Stimulated activated effector memory CD8-positive, alpha-beta T cell treated with anti-CD3 and anti-CD28 coated beads, Interleukin-12 subunit alpha, Interleukin-12 subunit beta, amount 100 ng/mL, for 72 hours (primary cell): Measurements from ENCODE around the gene S100PBP.

Experiments used
- ATAC-seq: fragments of 150-1000 bp; cut with Tn5 transposase; 2 replicates; pipeline ENCODE4 v1.10.0; 2021
- DNase-seq, 2 donors: peaks; one replicate each; pipeline ENCODE4 v3.0.0; 2021 to 2022; ENCODE audit warnings: low spot score in 2 of 2
- H3K27ac Mint-ChIP-seq: one replicate; pipeline ENCODE4 v1.8.0; 2022; ENCODE audit warnings: mild to moderate bottlenecking, mixed read lengths
- H3K36me3 Mint-ChIP-seq: one replicate; pipeline ENCODE4 v1.8.0; 2022; ENCODE audit warnings: mild to moderate bottlenecking, mixed read lengths
- H3K4me1 Mint-ChIP-seq: one replicate; pipeline ENCODE4 v1.8.0; 2022; ENCODE audit warnings: mixed read lengths
- H3K4me3 Mint-ChIP-seq: one replicate; pipeline ENCODE4 v1.8.0; 2022; ENCODE audit warnings: mild to moderate bottlenecking, mixed read lengths
- H3K9me3 Mint-ChIP-seq: one replicate; pipeline ENCODE4 v1.8.0; 2022; ENCODE audit warnings: mixed read lengths

Gene S100PBP

DNA sequence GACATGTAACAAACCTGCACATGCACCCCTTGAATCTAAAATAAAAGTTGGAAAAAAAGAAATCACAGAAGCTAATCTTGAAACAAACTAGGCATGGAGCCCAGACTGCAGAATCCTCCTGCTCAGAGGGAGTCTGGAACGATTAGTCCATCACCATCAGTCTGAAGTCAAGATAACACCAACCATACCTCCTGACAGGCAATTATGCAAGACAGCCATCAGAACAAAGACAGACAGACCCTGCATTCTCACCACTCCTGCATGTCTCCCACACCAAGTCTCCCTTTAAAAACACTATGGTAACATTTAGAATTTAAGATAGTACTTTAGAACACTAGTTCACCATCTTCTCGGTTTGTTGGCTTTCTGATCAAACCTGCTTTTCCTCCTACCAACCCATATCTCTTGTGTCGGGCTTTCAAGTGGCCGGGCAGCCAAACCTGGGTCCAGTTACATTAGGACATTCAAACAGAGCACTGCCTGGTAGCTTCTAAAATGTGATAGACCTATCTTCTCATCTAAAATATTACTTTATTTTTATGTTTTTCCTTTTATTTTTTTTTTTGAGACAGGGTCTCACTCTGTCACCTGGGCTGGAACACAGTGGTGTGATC, 10.4 kb upstream of the S100PBP start:
- no peak for DNase-seq
- H3K9me3 Mint-ChIP-seq: no peaks in the 10 kb centered on the region
- H3K27ac Mint-ChIP-seq: no peak overlapping the region
- no peak for ATAC-seq
- peaks cover 50% of the 10 kb centered on the region for H3K4me1 Mint-ChIP-seq
- peaks cover 100% of the 10 kb centered on the region for H3K36me3 Mint-ChIP-seq
- H3K4me3 Mint-ChIP-seq: no peak overlapping the region

DNA sequence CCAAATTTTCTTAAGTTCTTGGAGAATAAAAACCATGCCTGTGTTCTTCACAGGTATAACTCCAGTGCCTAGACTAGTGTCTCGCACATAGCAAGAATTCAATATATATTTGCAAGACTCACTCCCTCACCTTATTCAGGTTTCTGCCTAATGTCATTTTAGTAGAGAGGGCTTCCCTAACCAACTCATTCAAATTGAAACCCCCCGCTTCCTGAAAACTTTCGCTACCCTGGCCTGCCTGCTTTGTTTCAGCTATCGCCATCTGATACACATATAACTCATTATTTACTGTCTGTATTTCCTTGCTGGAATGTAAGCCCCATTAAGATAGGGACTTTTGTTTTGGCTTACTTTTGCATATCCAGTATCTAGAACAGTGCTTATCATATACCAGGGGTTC, 8.9 kb upstream of the S100PBP start:
- DNase-seq (no peak), ATAC-seq (no peak)
- peaks cover 98% of the 10 kb centered on the region for H3K36me3 Mint-ChIP-seq
- peaks cover 60% of the 10 kb centered on the region for H3K4me1 Mint-ChIP-seq
- peak overlapping the region; percentile 63 for H3K27ac Mint-ChIP-seq
- no peaks in the 10 kb centered on the region for H3K9me3 Mint-ChIP-seq
- no peak overlapping the region for H3K4me3 Mint-ChIP-seq

DNA sequence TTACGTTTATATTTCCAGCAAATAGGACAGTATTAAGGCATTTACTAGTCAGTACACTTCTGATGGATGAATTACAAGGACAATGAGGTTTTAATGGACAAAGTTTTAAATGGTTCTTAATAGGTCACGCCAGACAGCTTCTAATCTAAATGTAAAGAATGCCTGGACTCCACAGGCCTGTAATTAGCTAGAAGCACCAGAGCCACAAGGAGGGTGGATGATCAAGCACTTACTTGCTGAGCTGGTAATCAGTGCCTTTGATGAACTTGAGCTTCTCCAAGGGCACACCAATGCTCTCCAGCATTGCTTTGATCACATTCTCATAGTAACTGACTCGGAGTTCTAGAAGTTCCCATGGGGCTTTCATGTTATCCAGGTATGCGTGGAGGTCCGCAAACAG, 7.1 kb upstream of the S100PBP start:
- Mint-ChIP-seq H3K36me3 (peaks cover 98% of the 10 kb centered on the region), H3K4me3 (no peak overlapping the region), H3K4me1 (peaks cover 76% of the 10 kb centered on the region), H3K9me3 (no peaks in the 10 kb centered on the region), H3K27ac (no peak overlapping the region)
- DNase-seq: no peak
- ATAC-seq: no peak

DNA sequence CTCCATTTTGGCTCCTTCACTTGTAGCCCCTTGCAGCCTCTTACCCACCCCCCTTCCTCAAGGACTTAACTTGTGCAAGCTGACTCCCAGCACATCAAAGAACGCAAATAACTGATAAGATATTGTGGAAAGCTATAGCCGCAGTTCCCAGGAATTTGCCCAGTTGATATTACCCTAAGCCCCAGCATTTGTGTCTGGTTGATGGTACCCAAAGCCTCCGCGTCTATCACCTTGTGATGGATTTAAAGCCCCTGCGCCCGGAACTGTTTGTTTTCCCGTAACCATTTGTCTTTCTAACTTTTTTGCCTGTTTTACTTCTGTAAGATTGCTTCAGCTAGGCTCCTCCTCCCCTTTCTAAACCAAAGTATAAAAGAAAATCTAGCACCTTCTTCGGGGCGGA, 6.2 kb upstream of the S100PBP start:
- no peak for ATAC-seq
- Mint-ChIP-seq H3K4me1 (peaks cover 72% of the 10 kb centered on the region), H3K36me3 (peaks cover 98% of the 10 kb centered on the region), H3K9me3 (no peaks in the 10 kb centered on the region), H3K27ac (peak overlapping the region; percentile 18), H3K4me3 (no peak overlapping the region)
- no peak for DNase-seq

DNA sequence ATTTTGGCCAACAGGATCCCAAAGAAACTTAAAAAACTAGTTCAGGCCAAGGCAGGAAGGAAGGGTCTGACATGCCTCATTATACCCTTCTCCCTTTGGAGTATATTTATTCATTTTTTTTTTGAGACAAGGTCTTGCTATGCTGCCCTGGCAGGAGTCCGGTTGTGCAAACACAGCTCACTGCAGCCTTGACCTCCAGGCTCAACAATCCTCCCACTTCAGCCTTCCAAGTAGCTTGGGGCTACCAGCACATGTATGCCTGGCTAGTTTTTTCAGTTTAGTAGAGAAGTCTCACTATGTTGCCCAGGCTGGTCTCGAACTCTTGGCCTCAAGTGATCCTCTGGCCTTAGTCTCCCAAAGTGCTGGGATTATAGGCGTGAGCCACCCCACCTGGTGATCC, 5.5 kb upstream of the S100PBP start:
- H3K4me3 Mint-ChIP-seq: no peak overlapping the region
- DNase-seq (no peak), ATAC-seq (no peak)
- H3K36me3 Mint-ChIP-seq: peaks cover 98% of the 10 kb centered on the region
- peaks cover 66% of the 10 kb centered on the region for H3K4me1 Mint-ChIP-seq
- peak overlapping the region; percentile 18 for H3K27ac Mint-ChIP-seq
- H3K9me3 Mint-ChIP-seq: no peaks in the 10 kb centered on the region

DNA sequence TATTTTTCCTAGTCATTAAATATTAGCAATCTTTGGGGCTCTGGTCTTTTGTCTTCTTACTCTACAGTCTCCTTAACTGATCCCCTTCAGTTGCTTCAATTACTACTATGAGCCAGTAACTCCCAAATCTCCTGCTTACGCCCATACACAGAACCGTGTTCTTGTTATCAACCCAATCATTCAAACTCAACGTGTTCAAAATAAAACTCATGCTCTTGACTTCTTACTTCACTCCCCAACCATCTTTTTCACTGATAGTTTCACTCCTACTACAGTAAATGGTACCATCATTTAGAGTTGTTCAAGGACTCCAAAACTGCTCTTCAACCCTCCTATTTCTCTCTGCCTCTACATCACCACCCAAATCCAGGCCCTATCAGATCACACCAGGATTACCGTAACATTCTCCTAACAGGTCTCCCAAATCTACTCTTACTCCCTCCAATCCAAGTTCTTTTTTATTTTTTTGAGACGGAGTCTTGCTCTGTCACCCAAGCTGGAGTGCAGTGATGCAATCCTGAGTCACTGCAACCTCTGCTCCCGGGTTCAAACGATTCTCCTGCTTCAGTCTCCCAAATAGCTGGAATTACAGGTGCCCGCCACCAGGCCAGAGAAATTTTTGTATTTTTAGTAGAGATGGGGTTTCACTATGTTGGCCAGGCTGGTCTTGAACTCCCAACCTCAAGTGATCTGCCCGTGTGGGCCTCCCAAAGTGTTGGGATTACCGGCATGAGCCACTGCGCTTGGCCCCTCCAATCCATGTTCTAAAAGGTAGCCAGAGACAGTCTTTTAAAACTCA, 3.3 kb upstream of the S100PBP start:
- Mint-ChIP-seq H3K36me3 (peaks cover 82% of the 10 kb centered on the region), H3K4me3 (peak overlapping the region; percentile 90), H3K27ac (peak overlapping the region; percentile 50), H3K9me3 (no peaks in the 10 kb centered on the region), H3K4me1 (peaks cover 62% of the 10 kb centered on the region)
- ATAC-seq (no peak), DNase-seq (no peak)

DNA sequence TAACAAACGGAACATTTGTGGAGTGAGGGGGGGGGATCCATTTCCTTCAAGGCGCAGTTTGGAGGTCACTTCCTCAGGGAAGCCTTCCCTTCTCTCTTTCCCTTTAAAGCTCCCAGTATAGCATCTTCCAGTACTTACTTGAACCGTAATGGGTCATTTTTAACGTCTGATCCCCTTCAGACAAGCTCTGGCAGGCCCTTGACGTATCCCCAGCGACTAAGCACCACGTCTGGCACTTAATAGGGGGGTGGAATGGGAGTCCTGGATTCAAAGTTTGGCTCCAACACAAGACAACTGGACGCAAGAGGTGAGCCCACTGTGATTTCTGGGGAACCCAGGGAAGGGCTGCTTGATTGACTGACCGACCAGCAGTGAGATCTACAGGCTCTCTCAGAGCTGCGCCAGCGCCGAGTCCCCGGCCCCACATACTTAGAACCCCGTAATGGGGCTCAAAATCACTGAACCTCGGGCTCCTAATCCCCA, 736 bp upstream of the S100PBP start:
- Mint-ChIP-seq H3K9me3 (no peaks in the 10 kb centered on the region), H3K27ac (peak overlapping the region; percentile 99), H3K4me3 (peak overlapping the region; percentile 90), H3K36me3 (peaks cover 56% of the 10 kb centered on the region), H3K4me1 (peaks cover 48% of the 10 kb centered on the region)
- ATAC-seq: peak; percentile 29
- no peak for DNase-seq

DNA sequence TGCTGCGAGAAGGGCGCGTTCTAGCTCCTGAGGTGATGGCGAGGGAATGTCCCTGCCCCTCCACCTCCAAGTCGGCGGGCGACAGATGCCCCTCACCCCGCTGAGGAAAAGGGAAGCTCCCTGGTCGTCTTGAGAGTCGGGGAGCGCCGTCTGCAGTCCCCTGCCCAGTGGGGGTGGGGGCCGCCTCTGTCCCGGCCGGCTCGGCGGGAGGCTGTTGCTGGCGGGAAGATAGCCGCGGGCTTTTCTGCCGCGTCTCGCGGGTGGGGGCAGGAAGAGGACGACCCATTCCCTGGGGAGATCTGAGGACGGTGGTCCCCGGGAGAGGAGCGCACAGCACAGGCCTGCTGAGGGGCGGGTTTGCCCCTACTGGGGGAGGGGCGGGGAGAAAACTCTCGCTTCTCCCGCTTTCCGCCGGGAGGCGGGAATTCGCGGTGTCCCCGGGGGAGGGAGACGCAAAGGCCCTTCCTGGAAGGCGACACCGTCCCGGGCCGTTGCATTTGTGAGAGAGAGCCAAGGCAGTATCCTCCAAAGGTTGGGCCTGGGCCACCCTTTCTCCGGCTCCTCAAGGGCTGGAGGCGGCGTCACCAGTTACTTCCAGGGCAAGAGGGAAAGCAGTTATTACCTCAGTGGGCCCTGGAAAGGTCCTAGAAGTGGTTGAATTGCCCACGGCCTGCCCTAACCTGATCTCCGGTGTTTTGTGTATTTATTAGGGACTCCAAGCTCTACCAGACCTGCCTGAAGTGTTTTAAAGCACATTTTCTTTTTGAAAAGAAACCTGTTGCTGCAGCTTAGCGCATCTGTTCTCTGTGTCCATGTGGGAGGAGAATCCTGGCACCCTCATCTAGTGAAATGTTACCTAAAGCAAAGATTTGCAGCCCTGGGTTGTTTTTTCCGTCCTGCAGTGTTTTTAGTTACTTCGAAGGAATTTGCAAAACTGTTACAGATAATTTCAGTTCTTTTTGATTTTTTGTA, 648 bp downstream of the S100PBP start:
- peak; percentile 8 for ATAC-seq
- H3K9me3 Mint-ChIP-seq: no peaks in the 10 kb centered on the region
- H3K27ac Mint-ChIP-seq: peak overlapping the region; percentile 99
- peaks cover 44% of the 10 kb centered on the region for H3K36me3 Mint-ChIP-seq
- H3K4me3 Mint-ChIP-seq: peak overlapping the region; percentile 90
- no peak for DNase-seq
- peaks cover 35% of the 10 kb centered on the region for H3K4me1 Mint-ChIP-seq

DNA sequence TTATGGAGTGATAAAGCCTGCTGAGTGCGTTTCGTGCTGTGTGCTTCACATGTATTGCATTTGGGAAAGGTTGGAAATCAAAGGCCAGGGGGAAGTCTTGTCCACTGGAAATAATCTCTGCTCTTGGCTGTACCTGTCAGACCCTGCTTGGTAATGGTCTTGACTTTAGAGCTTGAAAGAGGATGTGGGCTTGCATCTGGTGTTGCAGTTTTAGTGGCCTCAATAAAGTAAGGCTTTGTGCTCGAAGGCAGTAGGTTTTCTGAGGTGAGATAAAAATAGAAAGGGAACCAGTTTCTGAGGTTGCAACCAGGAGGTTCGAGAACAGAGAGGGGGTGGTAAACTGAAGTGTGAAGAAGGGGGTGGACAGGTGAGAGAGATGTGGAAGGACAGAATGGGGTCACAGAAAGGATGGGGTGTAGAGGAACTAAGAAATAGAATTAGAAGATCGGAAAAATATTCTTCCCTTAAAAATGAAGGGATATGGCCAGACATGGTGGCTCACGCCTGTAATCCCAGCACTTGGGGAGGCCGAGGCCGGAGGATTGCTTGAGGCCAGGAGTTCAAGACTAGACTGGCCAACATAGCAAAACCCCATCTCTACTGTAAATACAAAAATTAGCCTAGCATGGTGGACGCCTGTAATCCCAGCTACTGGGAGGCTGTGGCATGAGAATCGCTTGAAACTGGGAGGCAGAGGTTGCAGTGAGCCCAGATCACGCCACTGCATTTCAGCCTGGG, 1.5 kb downstream of the S100PBP start:
- ATAC-seq (peak; percentile 20), DNase-seq (peak in 1 of 2 donors; percentile 59)
- peaks cover 26% of the 10 kb centered on the region for H3K4me1 Mint-ChIP-seq
- H3K27ac Mint-ChIP-seq: peak overlapping the region; percentile 99
- peak overlapping the region; percentile 90 for H3K4me3 Mint-ChIP-seq
- H3K9me3 Mint-ChIP-seq: no peaks in the 10 kb centered on the region
- peaks cover 36% of the 10 kb centered on the region for H3K36me3 Mint-ChIP-seq

DNA sequence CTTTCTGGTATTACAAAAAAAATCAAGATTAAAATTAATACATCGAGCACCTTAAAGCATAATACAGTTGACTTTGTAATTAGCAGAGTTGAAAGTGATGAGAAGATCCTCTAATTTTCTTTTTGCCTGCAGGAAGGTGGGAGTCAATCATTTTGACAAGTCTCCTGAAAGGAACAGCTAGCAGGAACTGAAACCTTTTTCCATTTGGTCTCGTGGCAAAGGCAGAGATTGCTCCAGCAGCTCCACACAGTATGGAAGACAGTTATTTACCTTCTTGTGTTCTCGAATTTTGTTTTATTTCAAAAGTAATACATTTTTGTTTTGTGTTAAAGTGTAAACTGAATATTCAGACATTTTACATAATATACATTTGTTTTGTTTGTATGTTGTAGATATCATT, 7.7 kb downstream of the S100PBP start:
- DNase-seq (no peak), ATAC-seq (no peak)
- Mint-ChIP-seq H3K36me3 (peaks cover 55% of the 10 kb centered on the region), H3K27ac (no peak overlapping the region), H3K4me1 (peaks cover 7% of the 10 kb centered on the region), H3K9me3 (no peaks in the 10 kb centered on the region), H3K4me3 (no peak overlapping the region)

DNA sequence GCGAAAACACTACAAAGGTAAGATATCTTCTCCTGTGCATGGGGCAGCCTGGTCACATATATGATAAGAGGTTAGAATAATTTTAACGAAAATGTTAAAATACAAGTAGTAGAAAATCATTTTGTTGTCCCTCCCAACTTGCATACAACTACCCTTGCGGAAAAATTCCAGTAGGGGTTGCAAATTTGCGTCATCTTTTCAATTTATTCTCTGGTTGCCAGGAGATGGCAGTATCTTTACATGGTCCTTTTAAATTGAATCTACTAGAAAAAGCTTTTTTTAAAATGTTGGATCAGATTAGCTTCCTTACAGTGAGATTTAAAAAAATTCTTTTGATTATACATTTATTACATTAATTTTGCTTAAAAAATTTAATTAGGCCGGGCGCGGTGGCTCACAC, 10.9 kb downstream of the S100PBP start:
- Mint-ChIP-seq H3K9me3 (no peaks in the 10 kb centered on the region), H3K4me3 (no peak overlapping the region), H3K36me3 (peaks cover 86% of the 10 kb centered on the region), H3K4me1 (peaks cover 21% of the 10 kb centered on the region), H3K27ac (no peak overlapping the region)
- no peak for DNase-seq
- no peak for ATAC-seq

DNA sequence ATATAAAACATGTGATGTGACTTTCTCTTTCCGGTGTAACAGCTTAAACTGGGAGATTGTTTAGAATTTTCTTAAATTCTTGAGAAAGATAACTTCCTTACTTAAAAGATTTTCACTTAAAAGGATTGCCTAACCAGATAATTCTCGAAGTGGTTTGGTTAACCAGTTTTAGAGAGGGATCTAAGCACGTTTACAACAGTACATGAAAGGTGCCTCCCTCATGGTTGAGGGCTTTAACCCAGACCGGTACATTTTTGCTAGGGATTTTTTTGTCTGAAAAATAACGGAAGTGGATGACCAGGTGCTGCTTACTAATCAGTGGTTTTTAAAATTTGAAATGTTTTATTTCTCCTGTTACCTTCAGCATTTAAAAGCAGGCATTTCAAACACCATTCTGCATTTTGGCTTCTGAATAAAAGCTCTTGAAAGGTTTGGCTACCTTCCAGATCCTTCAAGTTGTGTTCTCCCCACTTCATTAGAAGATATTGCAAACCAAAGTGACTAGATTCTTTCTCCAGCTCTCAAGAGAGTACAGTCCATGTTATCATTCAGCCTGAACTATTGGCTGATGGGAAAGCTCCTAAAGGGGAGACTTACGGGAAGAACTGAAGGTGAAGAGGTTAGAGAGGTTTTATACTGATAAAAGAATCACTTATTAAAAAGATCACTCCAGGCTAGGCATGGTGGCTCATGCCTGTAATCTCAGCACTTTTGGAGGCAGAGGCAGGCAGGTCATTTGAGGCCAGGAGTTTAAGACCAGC, 12.8 kb downstream of the S100PBP start:
- H3K9me3 Mint-ChIP-seq: no peaks in the 10 kb centered on the region
- H3K27ac Mint-ChIP-seq: peak overlapping the region; percentile 69
- peaks cover 21% of the 10 kb centered on the region for H3K4me1 Mint-ChIP-seq
- H3K4me3 Mint-ChIP-seq: no peak overlapping the region
- H3K36me3 Mint-ChIP-seq: peaks cover 99% of the 10 kb centered on the region
- DNase-seq: no peak
- ATAC-seq: no peak

DNA sequence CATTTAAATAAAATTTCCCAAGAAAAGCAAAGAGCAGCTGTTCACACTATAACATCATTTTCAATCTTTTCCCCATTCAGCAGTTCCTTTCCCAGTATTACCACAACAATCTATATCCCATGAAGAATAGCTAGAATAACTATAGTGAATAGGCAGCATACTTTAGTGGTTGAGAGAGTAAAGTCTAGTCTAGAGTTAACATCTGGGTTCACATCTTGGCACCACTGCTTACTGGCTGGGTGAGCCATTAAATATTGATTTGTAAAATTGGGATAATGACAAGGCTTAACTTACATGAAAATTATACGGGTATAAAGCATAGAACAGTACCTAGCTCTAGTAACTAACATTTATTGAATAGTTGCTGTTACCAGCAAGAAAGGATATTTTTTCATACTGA, 14.4 kb downstream of the S100PBP start:
- no peak for DNase-seq
- no peak for ATAC-seq
- Mint-ChIP-seq H3K9me3 (no peaks in the 10 kb centered on the region), H3K36me3 (peaks cover 98% of the 10 kb centered on the region), H3K4me1 (peaks cover 21% of the 10 kb centered on the region), H3K27ac (peak overlapping the region; percentile 69), H3K4me3 (no peak overlapping the region)
